Activated naive CD8-positive, alpha-beta T cell treated with anti-CD3 and anti-CD28 coated beads for 36 hours (primary cell): Measurements from ENCODE around the gene DDI2. TPM values are rescaled to one million over a fixed set of nuclear protein-coding genes. Genes with fewer than 3 reads are reported as not detected.
"Not testable (repeated sequence)": the region's sequence is repeated elsewhere in the genome, so short reads cannot be mapped to it uniquely, and the experiment has no call there.

Experiments
- DNase-seq: peaks from one replicate; pipeline ENCODE4 v3.0.0; 2021
- H3K27ac Mint-ChIP-seq: one replicate; pipeline ENCODE4 v1.8.0; 2022; ENCODE audit warnings: mild to moderate bottlenecking, moderate library complexity, mixed read lengths
- H3K27me3 Mint-ChIP-seq: one replicate; pipeline ENCODE4 v1.8.0; 2022; ENCODE audit warnings: mild to moderate bottlenecking, mixed read lengths
- H3K36me3 Mint-ChIP-seq: one replicate; pipeline ENCODE4 v1.8.0; 2021; ENCODE audit warnings: mild to moderate bottlenecking, mixed read lengths
- H3K4me1 Mint-ChIP-seq: one replicate; pipeline ENCODE4 v1.8.0; 2021; ENCODE audit warnings: mixed read lengths
- H3K4me3 Mint-ChIP-seq: one replicate; pipeline ENCODE4 v1.8.0; 2022; ENCODE audit warnings: mild to moderate bottlenecking, moderate library complexity, mixed read lengths
- H3K9me3 Mint-ChIP-seq: one replicate; pipeline ENCODE4 v1.8.0; 2022; ENCODE audit warnings: mixed read lengths
- total RNA-seq, 2 experiments: library from RNA; stranded (reverse); gene quantifications; one replicate each; pipeline ENCODE4 v1.2.3, GENCODE V29; 2021

DDI2 gene
- total RNA-seq, 2 experiments from 2014 or later = 45.4 to 45.9 TPM

DNA sequence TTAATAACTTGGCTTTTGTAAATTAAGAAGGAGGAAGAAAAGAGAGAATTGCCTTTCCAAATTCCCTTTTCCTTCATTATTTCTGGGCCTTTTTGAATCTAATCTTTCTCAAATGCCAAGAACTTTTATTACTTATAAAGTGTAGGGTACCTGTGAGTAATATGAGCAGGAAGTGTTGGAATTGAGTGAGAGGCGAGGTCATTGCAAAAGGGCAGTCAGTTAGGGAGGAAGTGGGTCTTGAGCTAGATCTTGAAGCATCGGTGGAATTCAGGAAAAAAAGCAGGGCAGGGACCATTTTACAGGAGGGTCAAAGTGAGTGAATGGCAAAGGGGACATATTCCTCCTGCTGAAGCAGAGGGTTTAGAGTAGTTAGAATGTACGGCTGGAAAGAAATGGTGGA, 23.4 kb downstream of the DDI2 start:
- H3K4me1 Mint-ChIP-seq = no peaks in the 10 kb centered on the region
- no peak overlapping the region for H3K27ac Mint-ChIP-seq
- no peaks in the 10 kb centered on the region for H3K27me3 Mint-ChIP-seq
- H3K9me3 Mint-ChIP-seq = no peaks in the 10 kb centered on the region
- no peak overlapping the region for H3K4me3 Mint-ChIP-seq
- H3K36me3 Mint-ChIP-seq = peaks cover 35% of the 10 kb centered on the region
- no peak for DNase-seq

DNA sequence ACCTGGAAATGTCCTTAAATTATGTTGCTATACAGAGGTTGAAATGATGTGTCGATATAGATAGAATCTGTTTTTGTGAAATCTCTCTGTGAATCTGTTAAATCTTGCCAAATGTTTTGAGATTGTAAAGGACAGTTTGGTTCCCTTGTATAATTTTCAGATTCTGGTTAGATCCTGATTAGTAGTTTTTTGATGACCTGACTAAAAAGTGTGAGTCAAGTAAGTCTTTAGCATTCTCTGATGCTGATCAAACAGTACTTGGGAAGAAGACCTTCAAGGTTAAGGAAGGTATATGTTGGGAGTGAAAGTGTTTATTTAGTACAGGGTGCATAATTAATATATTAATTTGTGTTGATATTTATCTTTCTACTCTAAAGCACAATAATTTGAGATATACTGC, 32.7 kb downstream of the DDI2 start:
- DNase-seq = no peak
- no peaks in the 10 kb centered on the region for H3K9me3 Mint-ChIP-seq
- H3K27ac Mint-ChIP-seq = no peak overlapping the region
- no peak overlapping the region for H3K4me3 Mint-ChIP-seq
- H3K27me3 Mint-ChIP-seq = no peaks in the 10 kb centered on the region
- H3K36me3 Mint-ChIP-seq = peaks cover 16% of the 10 kb centered on the region
- no peaks in the 10 kb centered on the region for H3K4me1 Mint-ChIP-seq

DNA sequence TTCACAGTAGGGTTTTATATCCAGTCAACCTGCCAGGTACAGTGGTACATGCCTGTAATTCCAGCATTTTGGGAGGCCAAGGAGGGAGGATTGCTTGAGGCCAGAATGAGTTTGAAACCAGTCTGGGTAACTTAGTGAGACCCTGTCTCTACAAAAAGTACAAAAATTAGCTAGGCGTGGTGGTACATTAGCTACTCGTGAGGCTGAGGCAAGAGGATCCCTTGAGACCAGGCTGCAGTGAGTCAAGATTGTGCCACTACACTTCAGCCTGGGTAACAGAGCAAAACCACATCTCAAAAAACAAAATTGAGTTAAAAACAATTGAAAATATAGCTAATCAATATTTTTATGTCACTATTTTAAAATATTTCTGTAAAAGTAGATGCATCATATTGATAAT, 33.2 kb downstream of the DDI2 start:
- no peak for DNase-seq
- peaks cover 11% of the 10 kb centered on the region for H3K36me3 Mint-ChIP-seq
- no peak overlapping the region for H3K27ac Mint-ChIP-seq
- H3K4me3 Mint-ChIP-seq = no peak overlapping the region
- H3K4me1 Mint-ChIP-seq = no peaks in the 10 kb centered on the region
- H3K27me3 Mint-ChIP-seq = no peaks in the 10 kb centered on the region
- H3K9me3 Mint-ChIP-seq = no peaks in the 10 kb centered on the region

DNA sequence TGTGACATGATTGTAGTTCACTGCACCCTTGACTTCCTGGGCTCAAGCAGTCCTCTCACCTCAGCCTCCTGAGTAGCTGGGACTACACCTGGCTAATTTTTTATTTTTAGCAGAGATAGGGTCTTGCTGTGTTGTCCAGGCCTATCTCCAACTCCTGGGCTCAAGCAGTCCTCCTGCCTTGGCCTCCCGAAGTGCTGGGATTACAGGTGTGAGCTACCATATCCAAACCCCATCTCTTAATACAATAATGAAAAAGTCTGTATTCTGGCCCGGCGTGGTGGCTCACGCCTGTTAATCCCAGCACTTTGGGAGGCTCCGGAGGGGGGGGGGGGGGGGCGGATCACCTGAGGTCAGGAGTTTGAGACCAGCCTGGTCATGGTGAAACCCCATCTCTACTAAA, 34.9 kb downstream of the DDI2 start:
- H3K27ac Mint-ChIP-seq = peak overlapping the region; percentile 56
- H3K4me3 Mint-ChIP-seq, H3K36me3 Mint-ChIP-seq, DNase-seq, H3K27me3 Mint-ChIP-seq, H3K4me1 Mint-ChIP-seq, H3K9me3 Mint-ChIP-seq: not testable (repeated sequence)

DNA sequence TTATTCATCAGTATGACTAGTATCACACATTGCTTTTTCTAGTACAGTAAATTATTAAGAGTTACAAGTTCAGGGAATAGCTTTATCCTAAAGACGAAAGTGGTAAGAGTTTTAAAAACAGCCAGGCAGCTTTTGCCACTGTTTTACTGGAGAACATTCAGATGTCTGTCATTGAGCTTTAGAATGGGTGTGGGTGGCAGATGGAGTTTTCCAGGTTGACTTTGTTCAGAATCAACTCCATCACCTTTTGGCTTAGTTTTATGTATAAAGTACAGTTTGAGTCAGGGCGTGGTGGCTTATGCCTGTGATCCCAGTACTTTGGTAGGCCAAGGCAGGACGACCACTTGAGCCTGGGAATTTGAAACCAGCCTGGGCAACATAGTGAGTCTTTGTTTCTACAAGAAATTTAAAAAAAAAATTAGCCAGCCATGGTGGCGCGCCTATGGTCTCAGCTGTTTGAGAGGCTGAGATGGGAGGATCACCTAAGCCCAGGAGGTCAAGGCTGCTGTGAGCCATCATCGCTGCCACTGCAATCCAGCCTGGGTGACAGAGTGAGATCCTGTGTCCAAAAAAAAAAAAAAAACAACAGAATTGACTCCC, 36.9 kb downstream of the DDI2 start:
- Mint-ChIP-seq H3K4me3 (no peak overlapping the region), H3K36me3 (peaks cover 10% of the 10 kb centered on the region), H3K4me1 (no peaks in the 10 kb centered on the region), H3K9me3 (no peaks in the 10 kb centered on the region), H3K27ac (no peak overlapping the region), H3K27me3 (no peaks in the 10 kb centered on the region)
- no peak for DNase-seq

DNA sequence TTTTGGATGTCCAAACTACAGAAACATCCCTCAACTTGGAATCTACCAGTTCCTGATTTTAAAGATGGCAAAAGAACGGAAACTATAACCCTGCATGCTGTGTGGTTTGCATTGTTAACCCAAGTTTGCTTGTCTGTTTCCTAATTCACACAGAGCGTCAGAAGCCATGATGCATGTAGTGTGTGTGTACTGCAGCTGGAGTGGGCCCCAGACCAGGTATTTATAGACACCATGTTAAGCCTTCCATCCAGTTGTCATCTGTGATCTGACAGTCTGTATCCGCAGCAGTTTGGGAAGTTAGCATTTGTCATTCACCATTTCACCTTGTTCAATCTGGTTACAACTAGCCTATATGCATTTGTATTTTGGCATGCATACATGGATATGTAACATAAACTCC, 39.2 kb downstream of the DDI2 start:
- Mint-ChIP-seq H3K4me3 (no peak overlapping the region), H3K4me1 (no peaks in the 10 kb centered on the region), H3K27me3 (no peaks in the 10 kb centered on the region), H3K27ac (no peak overlapping the region), H3K36me3 (peaks cover 24% of the 10 kb centered on the region), H3K9me3 (no peaks in the 10 kb centered on the region)
- DNase-seq = no peak

DNA sequence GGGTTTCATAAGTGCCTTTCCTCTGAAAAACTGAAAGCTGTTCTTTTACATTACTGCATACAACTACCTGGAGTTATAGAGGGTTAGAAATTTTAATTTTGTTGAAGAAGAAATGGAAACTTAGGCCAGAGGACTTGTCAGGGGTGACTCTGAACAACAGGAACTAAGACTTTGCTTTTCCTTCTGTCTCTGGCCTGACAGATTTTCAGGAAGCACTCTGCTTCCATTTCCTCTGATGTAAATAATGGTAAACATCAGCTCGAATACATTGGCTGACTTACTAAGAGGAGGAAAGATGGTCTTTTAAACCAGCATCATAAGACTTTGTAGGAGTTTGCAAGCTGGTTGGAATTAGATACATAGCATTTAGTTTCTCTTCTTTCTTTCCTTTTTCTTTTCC, 39.8 kb downstream of the DDI2 start:
- Mint-ChIP-seq H3K27ac (peak overlapping the region; percentile 9), H3K36me3 (peaks cover 19% of the 10 kb centered on the region)

DNA sequence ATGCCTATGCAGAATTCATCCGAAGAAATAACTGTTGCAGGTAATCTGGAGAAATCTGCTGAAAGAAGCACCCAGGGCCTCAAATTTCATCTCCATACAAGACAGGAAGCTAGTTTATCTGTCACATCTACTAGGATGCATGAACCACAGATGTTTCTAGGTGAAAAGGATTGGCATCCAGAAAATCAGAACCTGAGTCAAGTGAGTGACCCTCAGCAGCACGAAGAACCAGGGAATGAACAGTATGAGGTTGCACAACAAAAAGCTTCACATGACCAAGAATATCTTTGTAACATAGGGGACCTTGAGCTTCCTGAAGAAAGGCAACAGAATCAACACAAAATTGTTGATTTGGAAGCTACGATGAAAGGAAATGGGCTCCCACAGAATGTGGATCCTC, 42.9 kb downstream of the DDI2 start:
- Mint-ChIP-seq H3K4me3 (no peak overlapping the region), H3K27me3 (no peaks in the 10 kb centered on the region), H3K9me3 (no peaks in the 10 kb centered on the region), H3K27ac (no peak overlapping the region), H3K36me3 (peaks cover 14% of the 10 kb centered on the region), H3K4me1 (no peaks in the 10 kb centered on the region)
- DNase-seq = no peak

More for the DNA sequence above, 39.8 kb downstream of the DDI2 start:
- Mint-ChIP-seq H3K27me3 (no peaks in the 10 kb centered on the region), H3K4me3 (no peak overlapping the region), H3K9me3 (no peaks in the 10 kb centered on the region), H3K4me1 (no peaks in the 10 kb centered on the region)
- DNase-seq = no peak

DNA sequence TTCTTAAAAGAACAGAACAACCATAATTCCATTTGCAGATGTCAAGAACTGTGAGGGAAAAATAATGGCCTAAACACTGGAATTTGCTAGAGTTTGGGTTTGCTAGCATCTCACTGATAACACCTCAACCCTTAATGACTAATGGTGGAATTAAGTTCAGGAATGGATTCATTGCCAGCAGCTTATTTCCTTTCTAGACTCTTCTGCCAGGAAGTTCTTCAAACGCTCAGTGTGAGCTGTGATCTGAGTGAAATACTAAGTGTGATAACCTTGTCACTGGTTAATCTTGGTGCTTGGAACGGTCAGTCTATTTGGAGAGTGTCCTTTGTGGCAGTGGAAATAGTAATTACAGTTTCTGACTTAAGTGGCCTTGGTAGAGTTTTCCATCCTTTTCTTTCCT, 45.2 kb downstream of the DDI2 start:
- Mint-ChIP-seq H3K36me3 (peaks cover 14% of the 10 kb centered on the region), H3K27me3 (no peaks in the 10 kb centered on the region), H3K9me3 (no peaks in the 10 kb centered on the region), H3K27ac (no peak overlapping the region), H3K4me3 (no peak overlapping the region), H3K4me1 (no peaks in the 10 kb centered on the region)
- no peak for DNase-seq

DNA sequence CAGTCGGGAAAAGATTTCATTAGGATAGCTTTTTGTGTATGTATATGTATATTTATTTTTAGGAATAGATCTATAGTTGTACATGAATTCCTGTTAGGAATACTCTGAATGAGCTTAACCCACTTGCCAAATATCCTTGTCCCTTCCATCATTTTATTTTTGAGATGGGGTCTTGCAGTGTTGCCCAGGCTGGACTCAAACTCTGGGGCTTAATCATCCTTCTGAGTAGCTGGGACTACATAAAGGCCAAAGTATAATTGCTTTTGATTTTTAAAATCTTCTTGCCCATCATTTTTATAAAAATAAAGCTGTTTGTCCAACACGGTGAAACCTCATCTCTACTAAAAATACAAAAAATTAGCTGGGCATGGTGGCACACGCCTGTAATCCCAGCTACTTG, 46.7 kb downstream of the DDI2 start:
- DNase-seq = no peak
- no peak overlapping the region for H3K27ac Mint-ChIP-seq
- H3K36me3 Mint-ChIP-seq = peaks cover 14% of the 10 kb centered on the region

DNA sequence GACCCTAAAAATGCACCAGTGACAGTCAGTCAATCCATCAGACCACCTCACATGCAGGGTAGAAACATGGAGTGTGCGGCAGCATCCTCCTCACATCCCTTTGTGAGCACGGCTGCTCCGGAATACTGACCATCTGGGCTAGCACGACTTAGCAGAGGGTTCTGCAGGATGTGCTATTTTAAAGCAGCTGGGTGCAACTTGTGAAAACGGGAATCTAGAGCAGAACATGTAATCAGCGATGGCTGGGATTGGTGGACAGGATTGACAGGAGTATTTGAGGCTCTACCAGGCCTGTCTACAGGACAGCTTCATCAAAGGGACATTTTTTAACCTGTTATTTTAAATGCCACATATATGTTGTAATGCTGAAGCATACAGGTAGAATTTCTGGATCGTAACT, 50.1 kb downstream of the DDI2 start:
- no peaks in the 10 kb centered on the region for H3K9me3 Mint-ChIP-seq
- no peak overlapping the region for H3K27ac Mint-ChIP-seq
- H3K27me3 Mint-ChIP-seq = no peaks in the 10 kb centered on the region
- H3K4me3 Mint-ChIP-seq = no peak overlapping the region
- H3K4me1 Mint-ChIP-seq = peaks cover 3% of the 10 kb centered on the region
- DNase-seq = no peak
- H3K36me3 Mint-ChIP-seq = no peaks in the 10 kb centered on the region

More for the DNA sequence above, 46.7 kb downstream of the DDI2 start:
- Mint-ChIP-seq H3K9me3 (no peaks in the 10 kb centered on the region), H3K4me1 (no peaks in the 10 kb centered on the region), H3K4me3 (no peak overlapping the region), H3K27me3 (no peaks in the 10 kb centered on the region)

DNA sequence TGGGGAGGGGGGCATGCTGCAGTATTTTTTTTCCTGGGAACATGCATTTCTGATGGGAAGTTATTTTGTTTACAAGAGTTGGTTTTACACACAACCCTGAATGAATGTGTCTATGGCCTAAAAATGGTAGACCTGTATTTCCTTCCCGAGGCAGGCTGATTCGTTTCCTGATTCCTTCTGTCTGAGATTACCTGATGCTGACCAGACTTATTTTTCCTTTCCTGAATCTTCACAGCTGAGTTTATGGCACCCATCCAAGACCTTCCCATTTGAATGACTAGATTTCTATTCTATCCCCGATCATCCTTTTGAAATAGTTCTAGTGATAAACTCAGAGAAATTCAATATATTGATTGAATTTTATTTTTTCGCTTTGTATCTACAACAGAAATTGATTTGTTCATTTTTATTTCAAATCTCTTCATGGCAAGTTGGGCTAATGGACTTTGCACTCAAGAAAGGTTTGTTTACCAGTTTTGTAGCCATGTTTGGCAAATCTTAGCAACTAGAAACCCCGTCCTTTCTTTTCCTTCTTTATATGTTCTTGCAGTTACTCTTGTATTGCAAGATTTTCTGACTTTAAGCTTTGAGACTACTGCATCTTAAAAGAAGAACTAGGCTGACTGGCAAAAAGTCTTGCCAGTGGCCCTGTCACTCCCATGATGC, 51.0 kb downstream of the DDI2 start:
- Mint-ChIP-seq H3K27ac (no peak overlapping the region), H3K4me3 (no peak overlapping the region), H3K36me3 (no peaks in the 10 kb centered on the region), H3K27me3 (no peaks in the 10 kb centered on the region), H3K4me1 (peaks cover 3% of the 10 kb centered on the region), H3K9me3 (no peaks in the 10 kb centered on the region)
- DNase-seq = no peak

DNA sequence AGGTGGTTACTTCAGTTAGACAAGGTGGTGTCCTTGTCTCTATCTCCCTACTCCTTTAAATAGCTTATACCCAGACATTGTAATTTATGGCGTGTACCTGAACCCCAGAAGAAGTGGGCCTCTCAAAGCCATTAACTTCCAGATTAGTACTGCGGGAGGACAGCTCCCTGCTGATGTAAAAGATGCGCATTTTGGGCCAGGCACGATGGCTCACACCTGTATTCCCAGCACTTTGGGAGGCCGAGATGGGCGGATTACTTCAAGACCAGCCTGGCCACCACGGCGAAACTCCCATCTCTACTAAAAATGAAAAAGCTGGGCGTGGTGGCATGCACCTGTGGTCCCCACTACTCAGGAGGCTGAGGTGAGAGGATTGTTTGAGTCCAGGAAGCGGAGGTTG, 51.8 kb downstream of the DDI2 start:
- Mint-ChIP-seq H3K27ac (no peak overlapping the region), H3K36me3 (no peaks in the 10 kb centered on the region), H3K4me1 (peaks cover 3% of the 10 kb centered on the region), H3K4me3 (no peak overlapping the region), H3K9me3 (no peaks in the 10 kb centered on the region), H3K27me3 (no peaks in the 10 kb centered on the region)
- no peak for DNase-seq

DNA sequence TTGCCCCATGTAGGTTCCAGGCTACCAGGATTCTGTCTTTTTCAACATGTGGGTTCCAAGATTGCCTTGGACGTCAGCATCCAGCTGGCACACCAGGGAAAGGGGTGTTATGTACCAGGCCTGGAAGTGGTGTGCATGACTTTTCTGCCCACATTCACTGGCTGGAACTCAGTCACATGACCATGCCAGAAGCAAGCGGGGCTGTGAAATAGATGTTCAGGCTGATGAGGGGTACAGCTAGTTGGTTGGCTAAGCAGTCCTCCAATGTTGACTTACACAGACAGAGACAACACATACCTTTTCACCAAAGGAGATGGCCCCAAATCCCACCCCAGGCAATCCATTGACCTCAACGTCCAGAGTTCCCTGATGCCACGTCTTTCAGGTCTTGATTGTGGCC, 52.6 kb downstream of the DDI2 start:
- Mint-ChIP-seq H3K27me3 (no peaks in the 10 kb centered on the region), H3K4me3 (no peak overlapping the region), H3K27ac (no peak overlapping the region), H3K36me3 (no peaks in the 10 kb centered on the region), H3K4me1 (peaks cover 3% of the 10 kb centered on the region), H3K9me3 (no peaks in the 10 kb centered on the region)
- no peak for DNase-seq

DNA sequence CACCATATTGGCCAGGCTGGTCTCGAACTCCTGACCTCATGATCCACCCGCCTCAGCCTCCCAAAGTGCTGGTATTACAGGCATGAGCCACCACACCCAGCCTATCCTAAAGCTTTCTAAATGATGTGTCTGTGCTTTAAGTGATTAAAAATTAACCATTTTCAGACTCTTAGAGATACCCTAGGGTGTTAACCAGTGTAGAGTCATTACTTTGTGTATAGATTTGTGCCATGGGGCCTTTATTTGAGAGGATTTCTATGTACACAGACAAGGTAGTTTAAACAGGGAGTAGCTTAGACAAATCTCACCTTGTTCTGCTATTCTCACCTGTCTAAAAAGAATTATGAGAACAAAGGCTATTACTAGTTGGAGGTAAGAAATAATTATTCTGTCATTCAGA, 54.2 kb downstream of the DDI2 start:
- Mint-ChIP-seq H3K9me3 (no peaks in the 10 kb centered on the region), H3K27ac (no peak overlapping the region), H3K36me3 (no peaks in the 10 kb centered on the region), H3K4me1 (peaks cover 3% of the 10 kb centered on the region), H3K4me3 (no peak overlapping the region), H3K27me3 (no peaks in the 10 kb centered on the region)
- no peak for DNase-seq

DNA sequence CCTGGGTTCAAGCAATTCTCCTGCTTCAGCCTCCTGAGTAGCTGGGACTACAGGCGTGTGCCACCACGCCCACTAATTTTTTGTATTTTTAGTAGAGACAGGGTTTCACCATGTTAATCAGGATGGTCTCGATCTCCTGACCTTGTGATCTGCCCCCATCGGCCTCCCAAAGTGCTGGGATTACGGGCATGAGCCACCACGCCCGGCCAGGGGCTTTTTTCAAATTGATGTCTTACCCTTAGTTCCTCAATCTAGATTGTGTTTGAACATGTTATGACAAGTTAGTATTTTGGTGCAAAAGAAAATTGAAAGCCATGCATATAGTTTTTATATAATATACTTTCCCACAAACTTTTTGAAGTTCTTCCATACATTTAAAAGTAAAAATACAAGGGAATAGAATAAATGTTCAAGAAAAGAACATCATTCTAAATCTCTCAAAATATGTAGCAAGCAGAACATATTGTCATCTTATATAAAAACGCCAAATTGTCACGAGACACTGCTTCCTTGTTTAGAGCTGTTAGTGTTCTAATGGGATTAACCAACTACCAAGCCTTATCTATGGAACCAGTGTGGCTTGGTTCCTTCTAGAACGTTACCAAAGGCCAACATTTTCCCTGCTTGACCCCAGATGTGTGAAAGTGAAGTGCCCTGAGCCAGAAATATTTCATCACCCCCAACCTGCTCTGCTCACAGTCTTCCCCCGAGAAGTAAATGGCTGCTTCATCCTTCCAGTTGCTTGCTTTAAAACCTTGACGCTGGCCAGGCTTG, 57.3 kb downstream of the DDI2 start:
- H3K9me3 Mint-ChIP-seq = no peaks in the 10 kb centered on the region
- peaks cover 3% of the 10 kb centered on the region for H3K4me1 Mint-ChIP-seq
- no peak overlapping the region for H3K4me3 Mint-ChIP-seq
- no peaks in the 10 kb centered on the region for H3K27me3 Mint-ChIP-seq
- no peaks in the 10 kb centered on the region for H3K36me3 Mint-ChIP-seq
- no peak for DNase-seq
- no peak overlapping the region for H3K27ac Mint-ChIP-seq
